ENCODE measurements around the gene ZNF587. TPM values are rescaled to one million over a fixed set of nuclear protein-coding genes. Genes with fewer than 3 reads are reported as not detected.
"Not testable (repeated sequence)": the region's sequence is repeated elsewhere in the genome, so short reads cannot be mapped to it uniquely, and the experiment has no call there.

Gene ZNF587
- total RNA-seq, 4 donors from 2014 or later, result 22.4 to 61.0 (median 44.8) TPM

GRCh38 chr19:57841122-57841763 is 8.4 kb upstream of the ZNF587 start:
- WGBS, 2 donors (ENCODE audit: low coverage in 1 of 2), result 74 to 93% methylated on average over 4 to 6 of the region's 6 CpGs
- DNase-seq, result no peak
- in situ Hi-C loops (cut with MboI; ENCODE audit: low pct_ligation_motif_present in 1 of 4, low pct_unique_long_range_greater_than_20kb in 1 of 4, low sequenced_read_pairs in 3 of 4) (no loop called here), intact Hi-C loops (cut with DNase I; ENCODE audit: low total_unique reads) (no loop called here)
- no peaks in the 10 kb centered on the region for H3K9me3 ChIP-seq
- TF ChIP-seq POLR2AphosphoS5 (IDR thresholded peaks at IDR 0.05) (no peak), EP300 (IDR thresholded peaks at IDR 0.05; ENCODE audit: low read depth) (no peak), POLR2A (IDR thresholded peaks at IDR 0.05) (no peak)
- TF ChIP-seq, protein P1, sequence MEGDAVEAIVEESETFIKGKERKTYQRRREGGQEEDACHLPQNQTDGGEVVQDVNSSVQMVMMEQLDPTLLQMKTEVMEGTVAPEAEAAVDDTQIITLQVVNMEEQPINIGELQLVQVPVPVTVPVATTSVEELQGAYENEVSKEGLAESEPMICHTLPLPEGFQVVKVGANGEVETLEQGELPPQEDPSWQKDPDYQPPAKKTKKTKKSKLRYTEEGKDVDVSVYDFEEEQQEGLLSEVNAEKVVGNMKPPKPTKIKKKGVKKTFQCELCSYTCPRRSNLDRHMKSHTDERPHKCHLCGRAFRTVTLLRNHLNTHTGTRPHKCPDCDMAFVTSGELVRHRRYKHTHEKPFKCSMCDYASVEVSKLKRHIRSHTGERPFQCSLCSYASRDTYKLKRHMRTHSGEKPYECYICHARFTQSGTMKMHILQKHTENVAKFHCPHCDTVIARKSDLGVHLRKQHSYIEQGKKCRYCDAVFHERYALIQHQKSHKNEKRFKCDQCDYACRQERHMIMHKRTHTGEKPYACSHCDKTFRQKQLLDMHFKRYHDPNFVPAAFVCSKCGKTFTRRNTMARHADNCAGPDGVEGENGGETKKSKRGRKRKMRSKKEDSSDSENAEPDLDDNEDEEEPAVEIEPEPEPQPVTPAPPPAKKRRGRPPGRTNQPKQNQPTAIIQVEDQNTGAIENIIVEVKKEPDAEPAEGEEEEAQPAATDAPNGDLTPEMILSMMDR (IDR thresholded peaks at IDR 0.05), result no peak
- H3K4me1 ChIP-seq, result no peaks in the 10 kb centered on the region
- no peaks in the 10 kb centered on the region for H3K27me3 ChIP-seq
- peaks cover 0 to 10% (median 0%) of the 10 kb centered on the region in 4 donors for H3K36me3 ChIP-seq
- H3K4me3 ChIP-seq, result no peak overlapping the region
- H3K27ac ChIP-seq, result no peak overlapping the region

DNA sequence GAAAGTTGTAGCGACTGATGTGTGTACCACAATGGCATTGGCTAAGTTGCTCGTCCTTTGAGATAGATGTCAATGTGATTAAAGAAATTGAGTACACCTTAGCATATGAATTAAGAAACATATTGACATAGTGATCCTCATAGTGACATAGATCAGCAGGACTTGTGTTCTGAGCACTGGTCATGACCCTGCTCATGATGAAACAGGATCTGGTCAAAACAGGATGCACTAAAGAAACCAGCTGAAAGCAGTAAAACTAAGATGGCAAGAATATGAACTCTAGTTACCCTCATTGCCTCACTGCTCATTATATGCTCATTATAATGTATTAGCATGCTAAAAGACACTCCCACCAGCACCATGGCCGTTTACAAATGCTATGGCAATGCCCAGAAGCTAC is 2.5 kb upstream of the ZNF587 start:
- in situ Hi-C loops (cut with MboI; ENCODE audit: low pct_ligation_motif_present in 1 of 4, low pct_unique_long_range_greater_than_20kb in 1 of 4, low sequenced_read_pairs in 3 of 4); H3K27ac ChIP-seq; H3K4me3 ChIP-seq; DNase-seq; H3K9me3 ChIP-seq; intact Hi-C loops (cut with DNase I; ENCODE audit: low total_unique reads); H3K36me3 ChIP-seq; H3K27me3 ChIP-seq: not testable (repeated sequence)
- WGBS, 2 donors (ENCODE audit: low coverage in 1 of 2), result 79 to 94% methylated on average over 2 to 3 of the region's 3 CpGs
- peaks cover 0 to 17% (median 16%) of the 10 kb centered on the region in 4 donors for H3K4me1 ChIP-seq

DNA sequence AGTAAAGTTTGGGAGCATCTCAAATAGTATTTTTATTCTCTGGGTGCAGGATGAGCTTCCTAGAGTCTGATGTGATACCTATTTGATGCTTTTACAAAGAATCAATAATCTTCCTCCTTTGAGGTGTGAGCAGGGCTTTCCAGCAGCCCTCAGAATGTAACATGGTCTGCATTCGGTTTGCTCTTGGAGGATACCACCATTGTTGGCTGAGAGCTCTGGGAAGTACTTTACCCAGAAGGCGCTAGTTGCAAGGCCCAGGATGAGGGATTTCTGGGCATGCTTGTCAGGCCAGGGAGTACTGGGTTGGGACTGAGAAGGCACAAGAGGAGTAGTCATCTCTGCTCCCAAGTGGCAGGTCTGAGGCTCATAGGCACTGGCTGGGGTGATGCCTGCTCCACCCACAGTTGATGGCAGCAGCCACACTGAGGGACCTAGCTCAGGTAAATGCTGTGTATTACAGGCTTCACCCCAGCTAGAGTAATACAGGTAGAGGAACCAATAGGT is 445 bp upstream of the ZNF587 start:
- 90% methylated on average over 2 of the region's 2 CpGs; no CpG with 5 or more reads in 1 of the 2 donors for WGBS, 2 donors (ENCODE audit: low coverage in 1 of 2)
- Histone ChIP-seq H3K4me1 (peaks cover 0 to 17% (median 16%) of the 10 kb centered on the region in 4 donors), H3K27ac (peak overlapping the region in 3 of 4 donors; percentile 86 to 88 (median 87)), H3K36me3 (peaks cover 0 to 12% (median 0%) of the 10 kb centered on the region in 4 donors), H3K4me3 (peak overlapping the region in 3 of 4 donors; percentile 72 to 94 (median 78))
- H3K27me3 ChIP-seq; intact Hi-C loops (cut with DNase I; ENCODE audit: low total_unique reads); DNase-seq; H3K9me3 ChIP-seq; in situ Hi-C loops (cut with MboI; ENCODE audit: low pct_ligation_motif_present in 1 of 4, low pct_unique_long_range_greater_than_20kb in 1 of 4, low sequenced_read_pairs in 3 of 4): not testable (repeated sequence)

GRCh38 chr19:57850553-57851017 is 926 bp downstream of the ZNF587 start:
- Histone ChIP-seq H3K9me3 (no peaks in the 10 kb centered on the region), H3K27me3 (no peaks in the 10 kb centered on the region), H3K27ac (peak overlapping the region; percentile 86 to 88 (median 86)), H3K4me1 (peaks cover 0 to 17% (median 16%) of the 10 kb centered on the region in 4 donors), H3K36me3 (peaks cover 0 to 21% (median 4%) of the 10 kb centered on the region in 4 donors), H3K4me3 (peak overlapping the region; percentile 72 to 94 (median 80))
- DNase-seq, result peak; percentile 75
- in situ Hi-C loops (cut with MboI; ENCODE audit: low pct_ligation_motif_present in 1 of 4, low pct_unique_long_range_greater_than_20kb in 1 of 4, low sequenced_read_pairs in 3 of 4) (no loop called here), intact Hi-C loops (cut with DNase I; ENCODE audit: low total_unique reads) (no loop called here)
- TF ChIP-seq POLR2AphosphoS5 (IDR thresholded peaks at IDR 0.05) (peak in 1 of 3 donors; percentile 38), POLR2A (IDR thresholded peaks at IDR 0.05) (no peak), EP300 (IDR thresholded peaks at IDR 0.05; ENCODE audit: low read depth) (no peak)
- 4 to 5% methylated on average over 4 to 11 of the region's 11 CpGs for WGBS, 2 donors (ENCODE audit: low coverage in 1 of 2)

DNA sequence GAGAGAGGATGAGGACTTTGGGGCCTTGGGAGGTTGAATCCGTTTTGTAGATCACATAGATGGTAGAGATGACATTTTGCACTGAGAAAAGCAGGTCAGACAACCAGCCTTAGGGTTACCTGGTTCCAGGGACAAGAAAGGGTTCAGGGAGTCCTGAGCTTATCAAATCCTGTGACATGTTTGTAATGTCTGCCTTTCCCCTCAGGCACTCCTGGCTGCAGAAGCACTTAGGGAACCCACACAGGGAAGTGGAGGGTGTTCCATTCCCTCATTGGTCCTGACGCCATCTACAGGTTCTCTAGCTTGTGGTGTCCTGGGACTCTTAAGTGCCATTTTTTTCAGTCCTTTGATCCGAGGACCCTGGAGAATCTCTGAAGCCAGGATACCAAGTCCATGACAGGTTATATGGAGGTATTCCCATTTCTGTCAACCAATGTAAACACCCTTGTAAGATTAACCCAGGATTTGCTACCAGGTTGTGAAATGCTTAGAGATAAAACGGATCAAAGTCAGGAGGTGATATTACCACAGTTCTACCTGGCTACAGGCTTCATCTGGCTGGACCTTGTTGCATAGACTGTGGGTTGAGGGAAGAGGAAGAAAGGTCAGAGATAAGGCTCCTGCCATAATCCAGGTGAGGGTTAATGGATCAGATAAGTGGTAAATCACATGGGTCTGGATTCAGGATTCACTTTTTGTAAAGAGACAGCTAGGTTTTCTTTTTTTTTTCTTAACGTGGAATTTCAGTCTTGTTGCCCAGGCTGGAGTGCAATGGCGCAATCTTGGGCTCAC is 2.3 kb downstream of the ZNF587 start:
- H3K4me3 ChIP-seq; in situ Hi-C loops (cut with MboI; ENCODE audit: low pct_ligation_motif_present in 1 of 4, low pct_unique_long_range_greater_than_20kb in 1 of 4, low sequenced_read_pairs in 3 of 4); H3K27me3 ChIP-seq; H3K9me3 ChIP-seq; intact Hi-C loops (cut with DNase I; ENCODE audit: low total_unique reads); DNase-seq: not testable (repeated sequence)
- Histone ChIP-seq H3K27ac (peak overlapping the region in 3 of 4 donors; percentile 86 to 88 (median 87)), H3K36me3 (peaks cover 0 to 30% (median 9%) of the 10 kb centered on the region in 4 donors), H3K4me1 (peaks cover 0 to 17% (median 16%) of the 10 kb centered on the region in 4 donors)
- 84 to 100% methylated on average over 1 to 4 of the region's 6 CpGs for WGBS, 2 donors (ENCODE audit: low coverage in 1 of 2)

DNA sequence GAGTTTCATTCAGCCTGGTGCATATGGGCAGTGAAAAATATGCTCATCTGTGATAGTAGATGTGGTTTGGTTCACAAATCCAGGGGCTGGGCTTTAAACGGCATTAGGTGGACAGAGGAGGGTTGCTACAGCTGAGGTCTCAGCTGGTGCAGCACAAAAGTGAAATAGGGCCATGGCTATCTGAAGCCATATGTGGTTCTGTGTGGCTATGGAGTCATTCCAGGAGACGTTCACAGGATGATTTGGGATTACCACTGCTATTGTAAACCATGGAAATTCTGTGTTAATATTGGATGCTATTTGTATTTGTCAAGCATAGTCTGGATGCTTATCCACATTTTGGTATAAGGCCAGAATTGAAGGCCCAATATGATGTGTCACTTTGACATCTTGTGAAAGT is 4.5 kb downstream of the ZNF587 start:
- intact Hi-C loops (cut with DNase I; ENCODE audit: low total_unique reads); H3K27ac ChIP-seq; DNase-seq; H3K27me3 ChIP-seq; H3K9me3 ChIP-seq; in situ Hi-C loops (cut with MboI; ENCODE audit: low pct_ligation_motif_present in 1 of 4, low pct_unique_long_range_greater_than_20kb in 1 of 4, low sequenced_read_pairs in 3 of 4); H3K4me3 ChIP-seq: not testable (repeated sequence)
- peaks cover 0 to 46% (median 17%) of the 10 kb centered on the region in 4 donors for H3K36me3 ChIP-seq
- H3K4me1 ChIP-seq, result peaks cover 0 to 17% (median 16%) of the 10 kb centered on the region in 4 donors
- WGBS, 2 donors (ENCODE audit: low coverage in 1 of 2), result 90 to 100% methylated on average over 1 to 2 of the region's 2 CpGs

DNA sequence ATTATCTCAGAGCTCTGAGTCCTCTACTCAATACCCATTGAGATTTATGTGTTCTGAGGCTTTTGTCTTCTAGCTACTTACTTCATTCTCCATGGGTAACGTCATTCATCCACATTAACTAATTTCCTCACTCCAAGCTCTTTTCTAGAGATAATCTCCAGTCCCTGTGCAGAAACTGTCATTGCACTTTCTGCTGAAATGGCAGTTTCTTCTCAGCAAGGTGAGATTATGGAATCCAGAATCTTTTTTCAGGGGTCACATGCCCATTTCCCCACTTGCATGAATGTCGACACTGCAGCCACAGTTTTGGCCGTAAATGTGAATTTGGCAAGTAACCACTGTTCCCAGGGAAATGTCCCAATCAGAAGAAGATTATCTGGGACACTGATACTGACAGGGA is 12.7 kb downstream of the ZNF587 start:
- 99 to 100% methylated on average over 2 to 3 of the region's 3 CpGs for WGBS, 2 donors (ENCODE audit: low coverage in 1 of 2)
- peaks cover 0 to 94% (median 44%) of the 10 kb centered on the region in 4 donors for H3K36me3 ChIP-seq
- intact Hi-C loops (cut with DNase I; ENCODE audit: low total_unique reads); H3K4me3 ChIP-seq; DNase-seq; H3K27ac ChIP-seq; H3K27me3 ChIP-seq; H3K4me1 ChIP-seq; in situ Hi-C loops (cut with MboI; ENCODE audit: low pct_ligation_motif_present in 1 of 4, low pct_unique_long_range_greater_than_20kb in 1 of 4, low sequenced_read_pairs in 3 of 4): not testable (repeated sequence)
- H3K9me3 ChIP-seq, result peaks cover 27 to 58% of the 10 kb centered on the region in 2 donors
